Erythroblast (primary cell): ENCODE data around the gene PTPRD.

ENCODE experiments used
- GATA1 ChIP-seq: IDR thresholded peaks from 2 replicates; pipeline ENCODE4 v1.6.1; 2011; ENCODE audit warnings: low read depth, mild to moderate bottlenecking, control low read depth, low read length, moderate library complexity
- POLR2A ChIP-seq: IDR thresholded peaks from 2 replicates; pipeline ENCODE4 v1.6.1; 2011; ENCODE audit warnings: mild to moderate bottlenecking, low read length

GRCh38 chr9:8267636-8268035, 2345.2 kb downstream of the PTPRD start:
- TF ChIP-seq POLR2A (no peak), GATA1 (no peak)
